Right lobe of liver (tissue), 6 donors: ENCODE data around the gene OR8D4. TPM values are rescaled to one million over a fixed set of nuclear protein-coding genes. Genes with fewer than 3 reads are reported as not detected.

ENCODE experiments used
- ATAC-seq, 4 donors: fragments of 200-7000 bp; cut with Tn5 transposase; one replicate each; pipeline ENCODE4 v1.9.1; 2020; ENCODE audit warnings: mild to moderate bottlenecking in 4 of 4, moderate library complexity in 4 of 4
- DNase-seq, 3 donors: peaks; one replicate each; pipeline ENCODE4 v3.0.0-alpha.2; 2020
- H3K27ac ChIP-seq, 3 donors: fragments of 200-600 bp; one replicate each; pipeline ENCODE4 v1.8.0; 2022
- H3K27me3 ChIP-seq, 2 donors: fragments of 200-600 bp; one replicate each; pipeline ENCODE4 v1.8.0; 2022
- H3K36me3 ChIP-seq, 4 donors: fragments of 200-600 bp; sonication (generic) in 1 of 4; one replicate each; pipeline versions ENCODE4 v1.5.1 to v1.8.0; 2017 to 2022; ENCODE audit warnings: control low read depth in 1 of 4
- H3K4me1 ChIP-seq, 4 donors: fragments of 200-600 bp; sonication (generic) in 1 of 4; one replicate each; pipeline versions ENCODE4 v1.5.1 to v1.8.0; 2017 to 2022; ENCODE audit warnings: control low read depth in 1 of 4
- H3K4me3 ChIP-seq, 3 donors: fragments of 200-600 bp; one replicate each; pipeline ENCODE4 v1.8.0; 2022
- H3K9me3 ChIP-seq, 4 donors: fragments of 200-600 bp; sonication (generic) in 1 of 4; one replicate each; pipeline versions ENCODE4 v1.5.1 to v1.8.0; 2017 to 2022; ENCODE audit warnings: control low read depth in 1 of 4
- CTCF ChIP-seq, 4 donors: fragments of 200-600 bp in 3 of 4; fragments of 450-650 bp in 1 of 4; IDR thresholded peaks; one replicate each; pipeline versions ENCODE4 v1.5.1 to v1.8.0; 2016 to 2022; ENCODE audit warnings: antibody characterized with exemption in 4 of 4, mild to moderate bottlenecking in 2 of 4
- POLR2A ChIP-seq: fragments of 450-650 bp; IDR thresholded peaks from one replicate; pipeline ENCODE4 v1.6.1; 2017; ENCODE audit warnings: antibody characterized with exemption, mild to moderate bottlenecking
- WGBS: methylation state at CpG from one replicate; pipeline ENCODE4 v1.1.6; 2018; ENCODE audit warnings: low coverage, low lambda C conversion rate; ENCODE audit not compliant: insufficient coverage; ENCODE audit errors: missing lambda C conversion rate; 5-methylcytosine and 5-hydroxymethylcytosine counted together
- intact Hi-C, 2 donors: fragments of 100-400 bp; cut with DNase I; formaldehyde crosslinking; loops; one replicate each; pipeline versions ENCODE4 v1.11.2 to v1.14.1; 2022
- total RNA-seq, 6 experiments: library from RNA; depleted of rRNA in 2 of 6; stranded (reverse); fragments of >200 nt in 2 of 6; fragmentation: NEBNext Ultra II Directional in 3 of 6; extraction: Animal tissue kit (Norgen Biotek cat#: 25700) in 3 of 6; gene quantifications; one replicate each; pipeline versions ENCODE4 v1.1.0 to v1.2.4, GENCODE V29; 2016 to 2023
- donor health status: DM: no; HTN: yes; CAD: no.
- donor health status: DM: no; HTN: no; CAD: no.
- donor health status: DM: no; HTN: no; CAD: no.
- donor health status: DM: no; HTN: yes; CAD: no.
- donor health status: DM: no; HTN: yes; CAD: no.

OR8D4 gene
- total RNA-seq, 6 experiments from 2014 or later = not detected

- H3K4me3 ChIP-seq = no peak overlapping the region
- no peak for TF ChIP-seq POLR2A
- no peak for TF ChIP-seq CTCF (IDR thresholded peaks at IDR 0.05)
- intact Hi-C loops = no loop called here
- H3K27ac ChIP-seq = no peak overlapping the region
- no peaks in the 10 kb centered on the region for H3K36me3 ChIP-seq
- H3K4me1 ChIP-seq = no peaks in the 10 kb centered on the region
- WGBS = 71% methylated on average over 4 of the region's 4 CpGs
- no peaks in the 10 kb centered on the region for H3K9me3 ChIP-seq
- H3K27me3 ChIP-seq = no peaks in the 10 kb centered on the region
- DNase-seq (no peak), ATAC-seq (no peak)
These were observed 21.1 kb upstream of the OR8D4 start for GRCh38 chr11:123880912-123881311.

GRCh38 chr11:123885570-123885969 lies 16.4 kb upstream of the OR8D4 start, which contains the start of gene TMEM225:
Gene TMEM225, minus strand, starts transcription at chr11:123885670. Its CDS starts 245 bp downstream, at chr11:123885425.
- WGBS = 78% methylated on average over 3 of the region's 3 CpGs
- DNase-seq = no peak
- Histone ChIP-seq H3K4me3 (no peak within 1 kb of the TSS), H3K4me1 (no peaks in the 10 kb centered on the region), H3K36me3 (no peaks in the 10 kb centered on the region), H3K27ac (no peak within 1 kb of the TSS), H3K9me3 (no peaks in the 10 kb centered on the region), H3K27me3 (no peaks in the 10 kb centered on the region)
- no peak for TF ChIP-seq CTCF (IDR thresholded peaks at IDR 0.05)
- no peak for TF ChIP-seq POLR2A
- ATAC-seq = no peak
- intact Hi-C loops = no loop called here

- Histone ChIP-seq H3K4me1 (no peaks in the 10 kb centered on the region), H3K36me3 (no peaks in the 10 kb centered on the region), H3K27ac (no peak overlapping the region), H3K4me3 (no peak overlapping the region), H3K27me3 (no peaks in the 10 kb centered on the region), H3K9me3 (no peaks in the 10 kb centered on the region)
- intact Hi-C loops = no loop called here
- no peak for TF ChIP-seq POLR2A
- TF ChIP-seq CTCF (IDR thresholded peaks at IDR 0.05) = no peak
- ATAC-seq (no peak), DNase-seq (no peak)
These were observed 9.9 kb upstream of the OR8D4 start for GRCh38 chr11:123892031-123892430.

- WGBS = 44% methylated on average over 3 of the region's 3 CpGs
- Histone ChIP-seq H3K27me3 (no peaks in the 10 kb centered on the region), H3K4me1 (no peaks in the 10 kb centered on the region), H3K36me3 (no peaks in the 10 kb centered on the region), H3K9me3 (no peaks in the 10 kb centered on the region), H3K4me3 (no peak overlapping the region), H3K27ac (no peak overlapping the region)
- intact Hi-C loops = no loop called here
- TF ChIP-seq CTCF (IDR thresholded peaks at IDR 0.05) (no peak), POLR2A (no peak)
- ATAC-seq (no peak), DNase-seq (no peak)
These were observed 2.2 kb upstream of the OR8D4 start for GRCh38 chr11:123899792-123900191.

GRCh38 chr11:123903932-123904331 lies 2.0 kb downstream of the OR8D4 start:
- H3K36me3 ChIP-seq = no peaks in the 10 kb centered on the region
- DNase-seq (no peak), ATAC-seq (no peak)
- TF ChIP-seq POLR2A (no peak), CTCF (IDR thresholded peaks at IDR 0.05) (no peak)
- WGBS = 66% methylated on average over 2 of the region's 2 CpGs
- no peak overlapping the region for H3K27ac ChIP-seq
- no peaks in the 10 kb centered on the region for H3K9me3 ChIP-seq
- H3K4me3 ChIP-seq = no peak overlapping the region
- no peaks in the 10 kb centered on the region for H3K4me1 ChIP-seq
- intact Hi-C loops = no loop called here
- H3K27me3 ChIP-seq = no peaks in the 10 kb centered on the region
